Breast epithelium (tissue), 4 donors: Measurements from ENCODE around the gene GAST. TPM values are rescaled to one million over a fixed set of nuclear protein-coding genes. Genes with fewer than 3 reads are reported as not detected.
A peak's percentile ranks its signal among the peaks of the same experiment; 100 is the strongest.

Experiments
- DNase-seq, 2 donors: peaks; one replicate each; pipeline ENCODE4 v3.0.0-alpha.2; 2019; ENCODE audit warnings: low spot score in 2 of 2
- H3K27ac ChIP-seq, 2 donors: fragments of 200-600 bp; sonication (generic) in 1 of 2; one replicate each; pipeline ENCODE4 v1.5.1; 2016 to 2019; ENCODE audit warnings: mild to moderate bottlenecking in 1 of 2
- H3K27me3 ChIP-seq, 2 donors: fragments of 200-600 bp; sonication (generic) in 1 of 2; one replicate each; pipeline versions ENCODE4 v1.5.1 to v1.6.0; 2017 to 2019; ENCODE audit warnings: control low read depth in 1 of 2, mild to moderate bottlenecking in 1 of 2
- H3K36me3 ChIP-seq: fragments of 200-600 bp; one replicate; pipeline ENCODE4 v1.5.1; 2019
- H3K4me1 ChIP-seq, 2 donors: fragments of 200-600 bp; sonication (generic); one replicate each; pipeline ENCODE4 v1.5.1; 2016 to 2019; ENCODE audit warnings: control low read depth in 1 of 2
- H3K4me3 ChIP-seq, 3 donors: fragments of 200-600 bp; sonication (generic); 1 replicate in 2 of 3; 2 replicates in 1 of 3; pipeline ENCODE4 v1.5.1; 2016 to 2019; ENCODE audit warnings: mild to moderate bottlenecking in 3 of 3, moderate library complexity in 2 of 3
- H3K9me3 ChIP-seq, 2 donors: fragments of 200-600 bp; sonication (generic) in 1 of 2; one replicate each; pipeline ENCODE4 v1.5.1; 2016 to 2019; ENCODE audit warnings: control low read depth in 1 of 2
- POLR2A ChIP-seq: fragments of 450-650 bp; IDR thresholded peaks from one replicate; pipeline ENCODE4 v1.6.1; 2016; ENCODE audit warnings: antibody characterized with exemption, mild to moderate bottlenecking, moderate library complexity
- POLR2AphosphoS5 ChIP-seq, 3 donors: sonication (generic); formaldehyde crosslinking; IDR thresholded peaks; one replicate each; pipeline ENCODE4 v1.6.1; 2017; ENCODE audit warnings: antibody characterized with exemption in 3 of 3
- intact Hi-C: fragments of 100-400 bp; cut with DNase I; formaldehyde crosslinking; loops from one replicate; pipeline ENCODE4 v1.15.1; 2023; ENCODE audit warnings: low total_unique reads
- total RNA-seq, 3 donors: library from RNA; depleted of rRNA; stranded (reverse); fragments of >200 nt; gene quantifications; one replicate each; pipeline ENCODE4 v1.1.0, GENCODE V29; 2016
- TF ChIP-seq, protein P1 (sequence below), 3 donors: fragments of 450-650 bp; IDR thresholded peaks; one replicate each; pipeline ENCODE4 v1.5.1; 2016 to 2017; ENCODE audit warnings: antibody characterized with exemption in 3 of 3, mild to moderate bottlenecking in 3 of 3, moderate library complexity in 3 of 3

GAST gene
- total RNA-seq, 3 donors from 2014 or later: not detected

DNA sequence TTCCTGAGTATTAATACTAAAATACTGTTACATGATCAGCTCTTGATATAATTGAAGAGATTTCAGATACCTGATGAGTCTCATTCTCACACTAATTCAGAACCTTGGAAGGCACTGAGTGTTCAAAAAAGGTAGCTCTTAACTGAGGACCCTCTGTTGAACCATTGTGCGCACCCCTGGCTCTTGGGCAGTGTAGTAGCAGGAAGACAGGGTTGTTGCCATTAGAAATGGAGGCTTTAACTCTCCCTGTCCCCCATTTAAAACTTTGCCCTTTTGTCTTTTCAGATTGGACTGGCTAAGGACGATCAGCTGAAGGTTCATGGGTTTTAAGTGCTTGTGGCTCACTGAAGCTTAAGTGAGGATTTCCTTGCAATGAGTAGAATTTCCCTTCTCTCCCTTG is 21.6 kb upstream of the GAST start:
- H3K9me3 ChIP-seq: no peaks in the 10 kb centered on the region
- DNase-seq: no peak
- H3K27ac ChIP-seq: peak overlapping the region; percentile 97 to 100
- intact Hi-C loops: no loop called here
- TF ChIP-seq POLR2A (no peak), POLR2AphosphoS5 (IDR thresholded peaks at IDR 0.05) (no peak)
- TF ChIP-seq, protein P1, sequence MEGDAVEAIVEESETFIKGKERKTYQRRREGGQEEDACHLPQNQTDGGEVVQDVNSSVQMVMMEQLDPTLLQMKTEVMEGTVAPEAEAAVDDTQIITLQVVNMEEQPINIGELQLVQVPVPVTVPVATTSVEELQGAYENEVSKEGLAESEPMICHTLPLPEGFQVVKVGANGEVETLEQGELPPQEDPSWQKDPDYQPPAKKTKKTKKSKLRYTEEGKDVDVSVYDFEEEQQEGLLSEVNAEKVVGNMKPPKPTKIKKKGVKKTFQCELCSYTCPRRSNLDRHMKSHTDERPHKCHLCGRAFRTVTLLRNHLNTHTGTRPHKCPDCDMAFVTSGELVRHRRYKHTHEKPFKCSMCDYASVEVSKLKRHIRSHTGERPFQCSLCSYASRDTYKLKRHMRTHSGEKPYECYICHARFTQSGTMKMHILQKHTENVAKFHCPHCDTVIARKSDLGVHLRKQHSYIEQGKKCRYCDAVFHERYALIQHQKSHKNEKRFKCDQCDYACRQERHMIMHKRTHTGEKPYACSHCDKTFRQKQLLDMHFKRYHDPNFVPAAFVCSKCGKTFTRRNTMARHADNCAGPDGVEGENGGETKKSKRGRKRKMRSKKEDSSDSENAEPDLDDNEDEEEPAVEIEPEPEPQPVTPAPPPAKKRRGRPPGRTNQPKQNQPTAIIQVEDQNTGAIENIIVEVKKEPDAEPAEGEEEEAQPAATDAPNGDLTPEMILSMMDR (IDR thresholded peaks at IDR 0.05): no peak
- peak overlapping the region; percentile 74 to 88 (median 86) for H3K4me3 ChIP-seq
- H3K36me3 ChIP-seq: no peaks in the 10 kb centered on the region
- no peaks in the 10 kb centered on the region for H3K27me3 ChIP-seq
- H3K4me1 ChIP-seq: peaks cover 8 to 16% of the 10 kb centered on the region in 2 donors

DNA sequence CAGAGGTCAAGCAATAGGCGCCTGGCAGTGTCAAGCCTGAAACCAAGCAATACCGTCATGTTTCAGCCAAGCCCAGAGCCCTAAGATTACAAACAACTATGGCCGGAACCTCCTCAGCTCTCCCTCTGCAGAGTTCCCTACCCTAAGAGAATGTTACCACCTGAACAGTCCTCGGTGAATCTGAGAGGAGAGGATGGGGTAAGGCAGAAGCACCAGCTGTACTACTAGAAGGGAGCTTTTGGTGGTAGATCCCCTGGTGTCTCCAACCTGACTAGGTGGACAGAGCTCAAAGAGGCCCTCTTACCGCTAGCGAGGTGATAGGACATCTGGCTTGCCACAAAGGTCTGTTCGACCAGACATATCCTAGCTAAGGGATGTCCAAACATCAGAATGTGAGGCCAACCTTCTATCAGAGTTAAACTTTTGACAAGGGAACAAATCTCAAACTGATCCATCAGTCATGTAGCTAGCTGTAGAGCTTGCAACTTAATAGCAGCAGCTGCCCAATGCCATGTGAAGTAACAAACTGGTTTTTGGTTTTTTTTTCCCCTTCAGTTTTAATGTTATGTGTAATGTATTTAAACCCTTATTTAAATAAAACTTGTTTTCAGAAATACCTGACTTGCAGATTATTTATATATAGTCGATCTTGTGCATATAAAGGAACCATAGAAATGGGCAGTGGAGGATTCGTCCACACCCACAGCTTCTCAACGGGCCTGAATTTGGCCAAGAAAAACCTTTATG is 20.9 kb upstream of the GAST start:
- Histone ChIP-seq H3K27me3 (no peaks in the 10 kb centered on the region), H3K36me3 (no peaks in the 10 kb centered on the region), H3K4me1 (peaks cover 8 to 16% of the 10 kb centered on the region in 2 donors), H3K4me3 (peak overlapping the region in 2 of 3 donors; percentile 74 to 86), H3K27ac (peak overlapping the region; percentile 97 to 100), H3K9me3 (no peaks in the 10 kb centered on the region)
- TF ChIP-seq POLR2AphosphoS5 (IDR thresholded peaks at IDR 0.05) (peak in 1 of 3 donors; percentile 55), POLR2A (no peak)
- intact Hi-C loops: no loop called here
- no peak for DNase-seq

DNA sequence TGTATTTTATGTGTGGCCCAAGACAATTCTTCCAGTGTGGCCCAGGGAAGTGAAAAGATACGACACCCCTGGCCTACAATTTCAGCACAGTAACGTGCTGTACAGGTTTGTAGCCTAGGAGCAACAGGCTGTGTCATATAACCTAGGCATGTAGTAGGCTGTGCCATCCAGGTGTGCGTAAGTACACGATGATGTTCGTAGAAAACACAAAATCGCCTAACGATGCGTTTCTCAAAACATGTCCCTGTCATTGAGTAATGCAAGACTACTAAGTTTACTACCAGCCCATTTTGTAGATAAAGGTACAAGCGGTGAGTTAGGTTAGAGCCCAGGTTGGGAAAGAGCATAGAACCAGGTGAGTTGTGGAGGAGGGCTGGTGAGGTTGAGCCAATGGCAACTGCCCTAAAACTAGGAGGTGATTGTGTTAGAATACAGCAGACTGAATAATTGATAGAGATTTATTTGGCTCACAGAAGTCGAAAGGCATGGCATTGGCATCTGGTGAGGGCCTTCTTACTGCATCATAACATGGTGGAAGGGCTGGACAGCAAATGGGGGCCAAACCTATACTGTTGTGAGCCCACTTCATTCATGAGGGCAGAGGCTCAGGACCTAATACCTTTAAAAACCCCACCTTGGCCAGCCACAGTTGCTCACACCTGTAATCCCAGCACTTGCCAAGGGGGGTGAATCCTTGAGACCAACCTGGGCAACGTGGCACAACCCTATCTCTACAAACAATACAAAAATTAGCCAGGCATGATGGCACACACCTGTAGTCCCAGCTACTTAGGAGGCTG is 19.2 kb upstream of the GAST start:
- Histone ChIP-seq H3K36me3 (no peaks in the 10 kb centered on the region), H3K27ac (peak overlapping the region in 1 of 2 donors; percentile 35), H3K4me1 (peaks cover 8 to 16% of the 10 kb centered on the region in 2 donors), H3K4me3 (no peak overlapping the region), H3K9me3 (no peaks in the 10 kb centered on the region), H3K27me3 (no peaks in the 10 kb centered on the region)
- intact Hi-C loops: no loop called here
- DNase-seq: no peak
- TF ChIP-seq, protein P1 (IDR thresholded peaks at IDR 0.05): no peak
- TF ChIP-seq POLR2A (no peak), POLR2AphosphoS5 (IDR thresholded peaks at IDR 0.05) (no peak)

DNA sequence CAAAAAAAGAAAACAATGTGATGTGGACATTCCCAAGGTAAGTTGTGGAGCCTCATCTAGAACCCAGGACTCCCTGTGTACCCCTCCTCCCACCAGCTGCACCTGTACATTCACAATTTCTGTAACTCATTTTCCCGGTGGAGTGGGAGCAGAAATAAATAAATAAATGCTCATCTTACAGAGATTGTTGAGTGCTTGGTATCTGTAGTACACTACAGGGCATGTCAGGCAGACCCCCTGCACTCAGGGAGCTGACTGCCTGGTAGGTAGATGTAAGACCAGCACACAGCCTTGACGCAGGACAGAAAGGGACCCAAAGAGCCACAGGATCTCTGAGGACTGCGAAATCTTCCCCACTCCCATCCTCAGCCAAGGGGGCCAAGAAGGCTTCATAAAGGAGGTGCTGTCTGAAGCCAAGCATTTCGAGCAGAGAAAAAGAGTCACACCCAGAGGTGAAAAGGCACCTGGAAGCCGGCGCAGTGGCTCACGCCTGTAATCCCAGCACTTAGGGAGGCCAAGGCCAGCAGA is 16.9 kb upstream of the GAST start:
- Histone ChIP-seq H3K9me3 (no peaks in the 10 kb centered on the region), H3K4me1 (peaks cover 5 to 12% of the 10 kb centered on the region in 2 donors), H3K27ac (peak overlapping the region; percentile 45 to 57), H3K27me3 (no peaks in the 10 kb centered on the region), H3K36me3 (no peaks in the 10 kb centered on the region), H3K4me3 (no peak overlapping the region)
- DNase-seq: no peak
- intact Hi-C loops: no loop called here
- TF ChIP-seq POLR2AphosphoS5 (IDR thresholded peaks at IDR 0.05): no peak
- TF ChIP-seq, protein P1 (IDR thresholded peaks at IDR 0.05): no peak
- no peak for TF ChIP-seq POLR2A

DNA sequence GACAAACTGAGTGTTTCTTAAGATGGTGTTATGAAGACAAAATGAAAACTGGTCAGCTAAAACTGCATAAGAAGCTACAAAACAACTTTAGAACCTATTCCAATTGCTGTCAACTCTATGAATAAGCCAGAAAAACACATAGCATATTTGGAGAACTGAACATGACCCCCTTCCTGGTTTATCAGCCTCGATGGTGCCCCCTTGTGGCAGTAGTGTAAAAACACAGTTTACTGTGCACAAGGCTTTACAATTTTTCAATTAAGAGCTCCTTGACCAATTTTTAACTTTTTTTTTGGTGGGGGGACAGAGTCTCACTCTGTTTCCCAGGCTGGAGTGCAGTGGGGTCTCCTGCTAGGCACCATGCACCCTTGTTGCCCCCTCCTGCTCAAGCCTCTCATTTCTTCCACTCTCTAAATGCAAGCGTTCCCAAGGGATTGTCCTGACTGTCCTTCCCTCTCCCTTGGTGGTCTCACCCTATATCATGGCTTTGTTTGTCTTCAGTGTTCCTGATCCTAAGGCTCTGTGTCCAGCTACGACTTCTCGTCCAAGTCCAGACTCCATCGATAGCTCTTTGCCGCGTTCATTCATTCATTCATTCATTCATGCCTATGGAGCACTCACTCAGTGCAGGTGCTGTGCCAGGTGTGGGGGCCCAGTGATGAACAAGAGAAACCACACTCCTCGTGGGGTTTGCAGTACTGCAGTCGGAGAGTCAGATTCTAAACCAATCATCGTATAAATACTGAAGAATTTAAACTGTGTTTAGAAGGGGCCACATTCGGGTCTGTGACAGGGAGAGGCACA is 16.0 kb upstream of the GAST start:
- intact Hi-C loops: no loop called here
- no peak for TF ChIP-seq POLR2A
- TF ChIP-seq, protein P1 (IDR thresholded peaks at IDR 0.05): peak; percentile 66 to 73 (median 68)
- TF ChIP-seq POLR2AphosphoS5 (IDR thresholded peaks at IDR 0.05): no peak
- no peak overlapping the region for H3K4me3 ChIP-seq
- peaks cover 0 to 5% of the 10 kb centered on the region in 2 donors for H3K4me1 ChIP-seq
- H3K27me3 ChIP-seq: no peaks in the 10 kb centered on the region
- DNase-seq: no peak
- no peaks in the 10 kb centered on the region for H3K9me3 ChIP-seq
- no peaks in the 10 kb centered on the region for H3K36me3 ChIP-seq
- H3K27ac ChIP-seq: peak overlapping the region; percentile 57 to 72
